ENCODE data around the gene SSTR4. TPM values are rescaled to one million over a fixed set of nuclear protein-coding genes. Genes with fewer than 3 reads are reported as not detected.

SSTR4 gene
- total RNA-seq, 1 donor from 2014 or later = not detected

DNA sequence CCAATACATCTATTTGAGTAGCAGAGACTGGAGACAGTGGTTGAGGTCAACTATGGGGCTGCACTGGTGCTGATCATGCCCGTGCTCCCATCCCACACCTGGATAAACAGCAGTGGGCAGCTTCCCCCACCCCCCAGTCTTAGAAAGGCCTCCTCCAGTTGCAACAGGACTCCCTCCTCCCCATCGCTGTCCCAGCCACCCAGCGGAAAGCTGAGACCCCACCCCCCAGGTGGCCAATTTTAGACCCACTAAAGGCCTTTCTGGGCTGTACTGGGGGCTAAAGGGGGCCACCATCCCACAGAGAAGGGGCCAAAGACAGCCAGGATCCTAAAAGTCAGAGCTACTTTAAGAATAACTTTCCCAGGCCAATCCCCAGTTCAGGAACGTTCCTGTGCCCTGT, 1.2 kb upstream of the SSTR4 start:
- Histone ChIP-seq H3K27me3 (ENCODE audit: low read depth) (peaks cover 76% of the 10 kb centered on the region), H3K27ac (replicated peaks) (no peak overlapping the region), H3K4me1 (peaks cover 27% of the 10 kb centered on the region), H3K4me3 (no peak overlapping the region), H3K9me3 (replicated peaks) (no peaks in the 10 kb centered on the region), H3K36me3 (no peaks in the 10 kb centered on the region)
- intact Hi-C loops (cut with micrococcal nuclease) = no loop called here
- DNase-seq = no peak
- TF ChIP-seq, protein P1, sequence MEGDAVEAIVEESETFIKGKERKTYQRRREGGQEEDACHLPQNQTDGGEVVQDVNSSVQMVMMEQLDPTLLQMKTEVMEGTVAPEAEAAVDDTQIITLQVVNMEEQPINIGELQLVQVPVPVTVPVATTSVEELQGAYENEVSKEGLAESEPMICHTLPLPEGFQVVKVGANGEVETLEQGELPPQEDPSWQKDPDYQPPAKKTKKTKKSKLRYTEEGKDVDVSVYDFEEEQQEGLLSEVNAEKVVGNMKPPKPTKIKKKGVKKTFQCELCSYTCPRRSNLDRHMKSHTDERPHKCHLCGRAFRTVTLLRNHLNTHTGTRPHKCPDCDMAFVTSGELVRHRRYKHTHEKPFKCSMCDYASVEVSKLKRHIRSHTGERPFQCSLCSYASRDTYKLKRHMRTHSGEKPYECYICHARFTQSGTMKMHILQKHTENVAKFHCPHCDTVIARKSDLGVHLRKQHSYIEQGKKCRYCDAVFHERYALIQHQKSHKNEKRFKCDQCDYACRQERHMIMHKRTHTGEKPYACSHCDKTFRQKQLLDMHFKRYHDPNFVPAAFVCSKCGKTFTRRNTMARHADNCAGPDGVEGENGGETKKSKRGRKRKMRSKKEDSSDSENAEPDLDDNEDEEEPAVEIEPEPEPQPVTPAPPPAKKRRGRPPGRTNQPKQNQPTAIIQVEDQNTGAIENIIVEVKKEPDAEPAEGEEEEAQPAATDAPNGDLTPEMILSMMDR (IDR thresholded peaks at IDR 0.05; ENCODE audit: borderline replicate concordance) = no peak

DNA sequence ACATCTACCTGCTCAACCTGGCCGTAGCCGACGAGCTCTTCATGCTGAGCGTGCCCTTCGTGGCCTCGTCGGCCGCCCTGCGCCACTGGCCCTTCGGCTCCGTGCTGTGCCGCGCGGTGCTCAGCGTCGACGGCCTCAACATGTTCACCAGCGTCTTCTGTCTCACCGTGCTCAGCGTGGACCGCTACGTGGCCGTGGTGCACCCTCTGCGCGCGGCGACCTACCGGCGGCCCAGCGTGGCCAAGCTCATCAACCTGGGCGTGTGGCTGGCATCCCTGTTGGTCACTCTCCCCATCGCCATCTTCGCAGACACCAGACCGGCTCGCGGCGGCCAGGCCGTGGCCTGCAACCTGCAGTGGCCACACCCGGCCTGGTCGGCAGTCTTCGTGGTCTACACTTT, 619 bp downstream of the SSTR4 start:
- TF ChIP-seq, protein P1 (IDR thresholded peaks at IDR 0.05; ENCODE audit: borderline replicate concordance) = no peak
- intact Hi-C loops (cut with micrococcal nuclease) = no loop called here
- H3K27me3 ChIP-seq (ENCODE audit: low read depth) = peaks cover 76% of the 10 kb centered on the region
- peaks cover 27% of the 10 kb centered on the region for H3K4me1 ChIP-seq
- no peaks in the 10 kb centered on the region for H3K9me3 ChIP-seq (replicated peaks)
- H3K36me3 ChIP-seq = no peaks in the 10 kb centered on the region
- H3K27ac ChIP-seq (replicated peaks) = no peak overlapping the region
- DNase-seq = no peak
- peak overlapping the region; percentile 54 for H3K4me3 ChIP-seq

DNA sequence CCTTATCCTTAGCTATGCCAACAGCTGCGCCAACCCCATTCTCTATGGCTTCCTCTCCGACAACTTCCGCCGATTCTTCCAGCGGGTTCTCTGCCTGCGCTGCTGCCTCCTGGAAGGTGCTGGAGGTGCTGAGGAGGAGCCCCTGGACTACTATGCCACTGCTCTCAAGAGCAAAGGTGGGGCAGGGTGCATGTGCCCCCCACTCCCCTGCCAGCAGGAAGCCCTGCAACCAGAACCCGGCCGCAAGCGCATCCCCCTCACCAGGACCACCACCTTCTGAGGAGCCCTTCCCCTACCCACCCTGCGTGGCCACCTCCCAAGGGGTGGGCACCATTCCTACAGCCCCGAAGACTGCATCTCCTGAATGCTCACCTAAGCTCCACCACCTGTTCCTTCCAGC, 1.3 kb downstream of the SSTR4 start:
- DNase-seq = no peak
- Histone ChIP-seq H3K9me3 (replicated peaks) (no peaks in the 10 kb centered on the region), H3K36me3 (no peaks in the 10 kb centered on the region), H3K27me3 (ENCODE audit: low read depth) (peaks cover 80% of the 10 kb centered on the region), H3K4me1 (peaks cover 25% of the 10 kb centered on the region), H3K4me3 (no peak overlapping the region), H3K27ac (replicated peaks) (no peak overlapping the region)
- TF ChIP-seq, protein P1 (IDR thresholded peaks at IDR 0.05; ENCODE audit: borderline replicate concordance) = no peak
- intact Hi-C loops (cut with micrococcal nuclease) = no loop called here

DNA sequence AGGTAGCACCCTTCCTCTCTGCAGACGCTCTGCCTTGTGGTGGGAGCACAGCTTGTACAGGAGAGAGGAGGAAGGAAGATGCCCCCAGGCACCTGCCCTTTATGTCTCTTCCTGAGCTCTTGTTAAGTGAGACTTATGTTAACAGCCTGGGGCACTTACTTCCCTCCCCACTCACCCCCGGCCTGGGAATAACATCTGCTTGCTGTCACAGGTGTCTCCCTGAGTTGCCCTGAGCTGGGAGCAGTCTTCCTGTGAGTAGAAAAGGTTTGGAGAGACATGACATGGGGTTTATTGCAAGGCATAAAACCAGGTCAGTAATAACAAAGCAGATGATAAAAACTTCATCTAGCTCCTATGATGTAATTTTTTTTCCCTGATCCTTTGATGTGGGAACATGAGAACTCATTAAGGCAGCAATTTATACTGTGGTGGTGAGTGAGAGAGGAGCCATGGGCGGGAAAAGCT, 1.9 kb downstream of the SSTR4 start:
- intact Hi-C loops (cut with micrococcal nuclease) = no loop called here
- no peak overlapping the region for H3K4me3 ChIP-seq
- H3K4me1 ChIP-seq = peaks cover 20% of the 10 kb centered on the region
- DNase-seq = no peak
- TF ChIP-seq, protein P1 (IDR thresholded peaks at IDR 0.05; ENCODE audit: borderline replicate concordance) = no peak
- H3K36me3 ChIP-seq = no peaks in the 10 kb centered on the region
- H3K27me3 ChIP-seq (ENCODE audit: low read depth) = peaks cover 87% of the 10 kb centered on the region
- no peak overlapping the region for H3K27ac ChIP-seq (replicated peaks)
- no peaks in the 10 kb centered on the region for H3K9me3 ChIP-seq (replicated peaks)

DNA sequence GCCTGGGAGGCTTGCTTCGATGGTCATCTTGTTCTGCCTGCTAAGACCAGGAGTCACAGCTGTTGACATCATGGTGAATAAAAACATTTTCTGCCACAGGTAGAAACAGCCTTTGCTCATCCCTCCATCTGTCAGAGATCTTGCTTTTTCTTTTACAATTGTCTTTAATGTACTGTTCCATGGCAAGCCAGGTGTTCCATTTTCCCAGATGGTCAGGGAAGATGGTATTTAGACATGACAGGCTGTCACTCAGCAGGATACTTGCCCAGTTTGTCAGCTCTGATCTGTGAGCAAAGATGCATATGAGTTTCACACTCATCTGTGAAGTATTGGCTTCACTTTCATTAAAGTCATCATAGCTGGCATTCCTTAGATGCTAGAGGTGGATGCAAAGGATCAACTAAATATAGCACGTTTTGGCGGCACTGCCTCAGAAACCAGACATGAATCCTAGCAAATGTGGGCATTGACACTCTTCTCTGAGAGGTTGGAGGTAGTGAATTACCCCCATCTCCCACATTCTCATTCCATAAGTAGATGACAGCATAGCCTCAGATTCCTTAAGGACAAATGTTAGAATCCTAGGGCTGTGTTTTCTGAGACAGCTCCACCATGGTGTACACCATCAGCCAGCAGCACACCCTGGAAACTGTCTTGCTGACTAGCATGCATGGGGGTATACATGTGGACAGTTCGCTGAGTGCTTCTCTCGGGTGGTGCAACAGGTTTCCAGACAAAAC, 4.2 kb downstream of the SSTR4 start:
- Histone ChIP-seq H3K4me3 (no peak overlapping the region), H3K27ac (replicated peaks) (no peak overlapping the region), H3K9me3 (replicated peaks) (no peaks in the 10 kb centered on the region), H3K4me1 (peaks cover 19% of the 10 kb centered on the region), H3K27me3 (ENCODE audit: low read depth) (peaks cover 100% of the 10 kb centered on the region), H3K36me3 (no peaks in the 10 kb centered on the region)
- TF ChIP-seq, protein P1 (IDR thresholded peaks at IDR 0.05; ENCODE audit: borderline replicate concordance) = no peak
- intact Hi-C loops (cut with micrococcal nuclease) = no loop called here
- DNase-seq = no peak

Data from left ventricle myocardium inferior (tissue), 1 donor.